ENCODE results near the gene ABCA4. TPM values are rescaled to one million over a fixed set of nuclear protein-coding genes. Genes with fewer than 3 reads are reported as not detected.

The ABCA4 gene
- total and polyA plus RNA-seq, 8 donors: 0.83 to 2.7 (median 1.6) TPM

DNA sequence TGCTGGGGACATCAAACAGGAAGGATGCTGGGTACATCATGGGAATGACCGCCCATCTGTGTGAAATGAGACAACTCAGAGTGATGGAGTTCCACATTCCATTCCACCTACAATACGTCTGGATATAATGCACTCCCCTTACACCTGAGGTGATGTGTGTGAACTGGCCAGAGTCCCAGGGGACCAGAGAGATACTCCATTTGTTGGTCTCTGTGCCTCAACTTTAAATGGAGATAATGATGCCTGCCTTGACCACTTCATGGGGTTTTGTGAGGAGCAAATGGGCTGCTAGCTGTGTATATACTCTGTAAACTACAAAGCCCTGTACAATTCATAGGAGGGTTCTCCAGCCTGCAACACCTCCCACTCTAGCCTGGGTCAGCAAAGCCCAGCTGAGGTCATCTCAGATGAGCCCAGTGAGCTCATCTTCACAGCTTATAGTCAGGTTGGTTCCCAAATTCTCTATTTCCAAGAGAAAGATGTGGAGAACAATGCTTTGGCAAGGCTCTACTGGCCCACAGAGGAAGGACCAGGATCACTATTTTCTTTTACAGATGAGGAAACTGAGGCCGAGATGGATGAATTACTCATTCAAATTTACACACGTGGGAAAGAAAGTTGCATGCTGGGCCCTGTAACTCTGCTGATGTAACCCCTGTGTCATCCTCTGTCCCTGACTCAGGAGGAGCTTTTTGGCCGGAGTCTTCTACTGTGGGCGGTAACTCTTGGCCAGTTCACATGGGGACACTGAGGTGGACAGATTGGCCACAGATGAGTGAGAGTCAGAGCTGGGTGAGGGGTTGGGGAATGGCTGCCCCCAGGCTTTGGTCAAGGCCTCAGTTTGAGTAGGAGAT lies 106.1 kb downstream of the ABCA4 start:
- TF ChIP-seq, protein P1, sequence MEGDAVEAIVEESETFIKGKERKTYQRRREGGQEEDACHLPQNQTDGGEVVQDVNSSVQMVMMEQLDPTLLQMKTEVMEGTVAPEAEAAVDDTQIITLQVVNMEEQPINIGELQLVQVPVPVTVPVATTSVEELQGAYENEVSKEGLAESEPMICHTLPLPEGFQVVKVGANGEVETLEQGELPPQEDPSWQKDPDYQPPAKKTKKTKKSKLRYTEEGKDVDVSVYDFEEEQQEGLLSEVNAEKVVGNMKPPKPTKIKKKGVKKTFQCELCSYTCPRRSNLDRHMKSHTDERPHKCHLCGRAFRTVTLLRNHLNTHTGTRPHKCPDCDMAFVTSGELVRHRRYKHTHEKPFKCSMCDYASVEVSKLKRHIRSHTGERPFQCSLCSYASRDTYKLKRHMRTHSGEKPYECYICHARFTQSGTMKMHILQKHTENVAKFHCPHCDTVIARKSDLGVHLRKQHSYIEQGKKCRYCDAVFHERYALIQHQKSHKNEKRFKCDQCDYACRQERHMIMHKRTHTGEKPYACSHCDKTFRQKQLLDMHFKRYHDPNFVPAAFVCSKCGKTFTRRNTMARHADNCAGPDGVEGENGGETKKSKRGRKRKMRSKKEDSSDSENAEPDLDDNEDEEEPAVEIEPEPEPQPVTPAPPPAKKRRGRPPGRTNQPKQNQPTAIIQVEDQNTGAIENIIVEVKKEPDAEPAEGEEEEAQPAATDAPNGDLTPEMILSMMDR (IDR thresholded peaks at IDR 0.05): no peak
- Histone ChIP-seq H3K27me3 (no peaks in the 10 kb centered on the region), H3K36me3 (no peaks in the 10 kb centered on the region), H3K4me3 (no peak overlapping the region), H3K9me3 (no peaks in the 10 kb centered on the region), H3K4me1 (no peaks in the 10 kb centered on the region), H3K27ac (no peak overlapping the region)
- DNase-seq (no peak), ATAC-seq (no peak)
- intact Hi-C loops (cut with DNase I): no loop called here

DNA sequence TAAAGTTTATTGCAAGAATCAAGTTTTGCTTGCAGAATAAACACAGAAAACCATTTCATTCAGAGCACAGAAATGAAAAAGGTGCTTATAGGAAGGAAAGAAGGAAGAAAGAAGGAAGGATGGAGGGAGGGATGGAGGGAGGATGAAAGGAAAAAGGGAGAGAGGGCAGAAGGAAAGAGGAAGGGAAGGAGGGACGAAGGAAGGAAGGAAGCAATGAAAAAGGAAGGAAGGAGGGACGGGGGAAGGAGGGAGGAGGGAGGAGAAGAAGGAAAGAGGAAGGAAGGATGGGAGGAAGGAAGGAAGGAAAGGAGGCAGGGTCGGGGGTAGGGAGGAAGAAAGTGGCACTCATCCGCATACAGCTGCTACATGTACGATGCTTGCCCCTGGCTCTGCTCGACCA lies 106.9 kb downstream of the ABCA4 start:
- no peak for ATAC-seq
- TF ChIP-seq, protein P1 (IDR thresholded peaks at IDR 0.05): no peak
- Histone ChIP-seq H3K27me3 (no peaks in the 10 kb centered on the region), H3K4me3 (no peak overlapping the region), H3K4me1 (no peaks in the 10 kb centered on the region), H3K9me3 (no peaks in the 10 kb centered on the region), H3K36me3 (no peaks in the 10 kb centered on the region), H3K27ac (no peak overlapping the region)
- intact Hi-C loops (cut with DNase I): no loop called here
- DNase-seq: no peak

DNA sequence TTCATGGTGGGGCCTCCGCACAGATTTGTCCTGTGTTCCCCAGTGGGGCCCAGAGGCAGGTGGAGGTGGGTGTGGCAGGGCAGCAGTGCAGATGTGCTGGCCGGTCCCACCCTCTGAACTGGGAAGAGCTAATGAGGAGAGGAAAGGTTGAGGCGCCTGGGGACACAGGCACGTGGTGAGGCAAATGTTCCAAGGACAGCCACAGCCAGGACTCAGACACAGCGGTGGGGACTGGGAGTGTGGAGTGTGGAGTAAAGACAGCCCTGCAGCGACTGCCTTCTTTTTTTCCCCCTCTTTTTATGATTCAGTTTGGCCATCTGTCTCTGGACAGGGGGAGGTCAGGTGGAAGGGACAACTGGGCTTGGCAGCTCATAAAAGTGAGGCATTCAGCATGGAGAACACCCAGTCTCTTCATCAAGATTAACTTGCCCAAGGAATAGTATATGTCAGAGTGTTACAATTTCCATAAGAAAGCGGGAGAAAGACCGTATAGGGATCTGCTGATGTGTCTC lies 107.5 kb downstream of the ABCA4 start:
- intact Hi-C loops (cut with DNase I): no loop called here
- H3K36me3 ChIP-seq: no peaks in the 10 kb centered on the region
- H3K4me1 ChIP-seq: no peaks in the 10 kb centered on the region
- no peaks in the 10 kb centered on the region for H3K27me3 ChIP-seq
- H3K4me3 ChIP-seq: no peak overlapping the region
- no peak for DNase-seq
- H3K27ac ChIP-seq: no peak overlapping the region
- ATAC-seq: no peak
- TF ChIP-seq, protein P1 (IDR thresholded peaks at IDR 0.05): no peak
- no peaks in the 10 kb centered on the region for H3K9me3 ChIP-seq

DNA sequence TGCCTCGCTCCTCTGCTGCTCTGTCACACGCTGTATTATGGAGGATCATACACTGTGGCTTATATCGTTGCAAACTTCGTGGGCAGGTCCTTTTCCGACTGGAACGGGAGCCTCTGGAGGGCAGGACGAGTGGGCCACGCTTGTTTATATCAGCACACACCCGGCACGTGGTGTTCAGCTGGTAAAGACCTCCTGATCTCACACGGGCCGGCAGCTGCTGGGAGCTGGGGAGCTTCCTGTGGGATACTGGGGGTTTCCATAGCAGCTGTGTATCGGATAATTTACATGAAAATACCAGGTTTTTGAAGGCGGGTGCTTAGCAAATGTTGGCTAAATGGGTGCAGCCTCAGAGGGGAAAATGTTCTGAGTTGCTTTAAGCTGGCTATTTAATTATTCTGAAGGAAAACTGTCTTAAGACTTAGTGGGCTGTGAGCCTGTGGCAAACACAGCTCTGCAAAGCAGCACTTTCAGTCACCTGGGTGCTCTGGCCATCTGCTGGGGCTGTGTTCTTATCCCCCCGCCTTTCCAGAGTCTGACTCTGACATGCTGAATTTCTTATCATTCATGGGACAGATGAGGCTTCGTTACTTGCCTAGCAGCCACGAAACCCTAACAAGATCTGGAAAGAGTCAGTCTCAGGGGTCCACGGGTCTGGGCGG lies 108.1 kb downstream of the ABCA4 start:
- DNase-seq (no peak), ATAC-seq (no peak)
- intact Hi-C loops (cut with DNase I): no loop called here
- Histone ChIP-seq H3K36me3 (no peaks in the 10 kb centered on the region), H3K9me3 (no peaks in the 10 kb centered on the region), H3K27ac (no peak overlapping the region), H3K4me1 (no peaks in the 10 kb centered on the region), H3K4me3 (no peak overlapping the region), H3K27me3 (no peaks in the 10 kb centered on the region)
- TF ChIP-seq, protein P1 (IDR thresholded peaks at IDR 0.05): no peak

Measured in left lung (tissue), 10 donors.